ENCODE measurements around the gene ARHGEF2.

Gene ARHGEF2

GRCh38 chr1:155904261-155904660, 74.1 kb downstream of the ARHGEF2 start:
- DNase-seq, result no peak

GRCh38 chr1:155900161-155900560, 78.2 kb downstream of the ARHGEF2 start:
- no peak for DNase-seq

DNA sequence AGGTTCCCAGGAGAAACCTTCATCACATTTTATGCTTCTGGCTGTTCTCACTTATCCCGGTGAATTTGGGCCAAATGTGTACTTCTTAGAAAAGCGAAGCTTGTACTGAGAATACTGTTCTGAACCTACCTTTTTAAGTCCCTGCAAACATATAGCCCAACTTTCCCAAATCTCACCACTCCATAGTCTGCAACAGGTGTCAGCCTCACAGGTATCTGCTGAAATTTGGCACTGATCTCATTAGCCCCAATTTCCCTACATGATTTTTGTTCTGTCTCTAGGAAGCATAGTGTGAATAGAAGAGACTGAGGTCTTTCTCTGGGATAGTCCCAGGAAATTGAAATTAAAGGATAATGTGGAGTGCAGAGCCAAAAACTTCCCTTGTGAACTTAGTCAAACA, 78.7 kb downstream of the ARHGEF2 start:
- DNase-seq, result no peak

GRCh38 chr1:155898888-155899287, 79.5 kb downstream of the ARHGEF2 start:
- DNase-seq, result no peak

DNA sequence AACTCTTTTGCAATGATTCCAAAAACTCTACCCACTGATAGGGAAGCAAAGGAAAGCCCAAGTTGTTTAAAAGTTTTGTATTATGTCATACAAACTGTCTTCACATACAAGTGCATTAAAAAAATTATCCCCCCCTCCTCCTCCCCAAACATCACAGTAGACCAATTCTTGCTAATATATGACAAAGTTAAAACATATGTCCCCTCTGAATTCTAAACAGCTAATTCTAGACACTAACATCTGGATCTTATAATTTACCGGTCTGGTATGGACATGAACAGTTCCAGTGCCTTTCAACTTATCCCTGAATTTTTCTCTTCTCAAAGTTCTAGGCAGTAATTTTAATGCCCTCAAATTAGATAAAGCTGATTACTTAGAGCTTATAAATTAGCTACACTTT, 80.6 kb downstream of the ARHGEF2 start:
- no peak for DNase-seq
